Endothelial cell of umbilical vein (primary cell): ENCODE measurements around the gene RAD51B.

Source experiments
- EZH2 ChIP-seq: IDR thresholded peaks from 2 replicates; pipeline ENCODE4 v1.6.1; 2012; ENCODE audit warnings: borderline replicate concordance, low read depth, mild to moderate bottlenecking, moderate library complexity, low read length, inconsistent platforms; ENCODE audit not compliant: severe bottlenecking
- POLR2A ChIP-seq: IDR thresholded peaks from 2 replicates; pipeline ENCODE4 v1.6.1; 2012; ENCODE audit warnings: low read depth, mild to moderate bottlenecking, control low read depth, low read length
- POLR2AphosphoS5 ChIP-seq: IDR thresholded peaks from 2 replicates; pipeline ENCODE4 v1.6.1; 2012; ENCODE audit warnings: low read depth, mild to moderate bottlenecking, control low read depth, low read length, moderate library complexity; ENCODE audit not compliant: insufficient read depth
- TF ChIP-seq, protein P1 (sequence below), 2 donors: IDR thresholded peaks; 1 replicate in 1 of 2; 2 replicates in 1 of 2; pipeline ENCODE4 v1.5.1; 2011; ENCODE audit warnings: low read length in 2 of 2, mild to moderate bottlenecking in 2 of 2, moderate library complexity in 2 of 2, control low read depth in 1 of 2, inconsistent platforms in 1 of 2, low read depth in 1 of 2; ENCODE audit not compliant: insufficient read depth in 1 of 2; ENCODE audit errors: extremely low read depth in 1 of 2

DNA sequence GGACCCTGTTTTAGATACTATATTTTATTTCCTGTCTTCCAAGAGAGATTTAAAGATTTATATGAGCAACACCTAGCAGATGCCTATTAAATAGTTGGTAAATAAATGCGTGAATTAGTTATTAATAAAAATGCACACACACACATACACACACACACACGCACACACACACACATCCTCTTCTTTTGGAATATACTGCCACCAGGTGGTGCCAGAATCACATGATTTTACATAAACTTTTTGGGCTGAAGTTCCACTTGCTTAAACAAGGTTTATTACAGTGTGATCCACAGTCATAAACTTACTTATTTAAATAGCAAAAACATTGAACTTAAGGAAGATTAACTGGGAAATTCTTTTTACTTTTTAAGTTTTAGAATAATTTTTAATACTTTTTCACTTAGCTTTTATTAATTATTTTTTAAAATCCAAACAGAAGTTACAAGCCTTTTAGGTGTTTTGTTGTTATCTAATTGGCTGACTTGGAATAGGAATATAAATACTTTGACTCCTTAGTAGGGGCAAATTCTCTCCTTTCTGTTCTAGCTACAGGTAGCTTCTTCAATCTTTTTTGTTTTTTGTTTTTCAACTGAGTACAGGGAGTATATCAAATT is 17.5 kb downstream of the RAD51B start:
- TF ChIP-seq, protein P1, sequence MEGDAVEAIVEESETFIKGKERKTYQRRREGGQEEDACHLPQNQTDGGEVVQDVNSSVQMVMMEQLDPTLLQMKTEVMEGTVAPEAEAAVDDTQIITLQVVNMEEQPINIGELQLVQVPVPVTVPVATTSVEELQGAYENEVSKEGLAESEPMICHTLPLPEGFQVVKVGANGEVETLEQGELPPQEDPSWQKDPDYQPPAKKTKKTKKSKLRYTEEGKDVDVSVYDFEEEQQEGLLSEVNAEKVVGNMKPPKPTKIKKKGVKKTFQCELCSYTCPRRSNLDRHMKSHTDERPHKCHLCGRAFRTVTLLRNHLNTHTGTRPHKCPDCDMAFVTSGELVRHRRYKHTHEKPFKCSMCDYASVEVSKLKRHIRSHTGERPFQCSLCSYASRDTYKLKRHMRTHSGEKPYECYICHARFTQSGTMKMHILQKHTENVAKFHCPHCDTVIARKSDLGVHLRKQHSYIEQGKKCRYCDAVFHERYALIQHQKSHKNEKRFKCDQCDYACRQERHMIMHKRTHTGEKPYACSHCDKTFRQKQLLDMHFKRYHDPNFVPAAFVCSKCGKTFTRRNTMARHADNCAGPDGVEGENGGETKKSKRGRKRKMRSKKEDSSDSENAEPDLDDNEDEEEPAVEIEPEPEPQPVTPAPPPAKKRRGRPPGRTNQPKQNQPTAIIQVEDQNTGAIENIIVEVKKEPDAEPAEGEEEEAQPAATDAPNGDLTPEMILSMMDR (IDR thresholded peaks at IDR 0.05; ENCODE audit: extremely low read depth in 1 of 2, insufficient read depth in 1 of 2, low read depth in 1 of 2, low read length in 2 of 2) = peak; percentile 40 to 49
- no peak for TF ChIP-seq POLR2AphosphoS5
- no peak for TF ChIP-seq EZH2
- TF ChIP-seq POLR2A = no peak
